IMR-90 (cell line): ENCODE results near the gene BRIP1. TPM values are rescaled to one million over a fixed set of nuclear protein-coding genes. Genes with fewer than 3 reads are reported as not detected.

Source experiments
- ATAC-seq: fragments of 200-7000 bp; cut with Tn5 transposase; 2 replicates; pipeline ENCODE4 v1.9.1; 2020; ENCODE audit warnings: low read depth, mild to moderate bottlenecking, moderate library complexity
- BruUV-seq: library from RNA; stranded (reverse); fragments of 400-500 nt; replicated peaks from 2 replicates; lab custom pipeline; 2021; lab: Mats Ljungman, UMichigan
- CTCF ChIA-PET: fragments of 300-600 bp; formaldehyde crosslinking; extraction: SDS; loops from one replicate; lab custom pipeline; 2021; ENCODE audit warnings: antibody characterized with exemption; lab: Yijun Ruan, JAX
- POLR2A ChIA-PET: fragments of 300-600 bp; sonication (Branson Sonifier 250); formaldehyde crosslinking; loops from one replicate; lab custom pipeline; 2022; ENCODE audit warnings: antibody characterized with exemption; ENCODE audit not compliant: unreplicated experiment; lab: Charles Lee
- DNase-seq: peaks from one replicate; pipeline ENCODE4 v3.0.0; 2013
- H2AFZ ChIP-seq: replicated peaks from 2 replicates; pipeline ENCODE3; 2013; ENCODE audit warnings: low read length, mild to moderate bottlenecking; ENCODE audit not compliant: poor library complexity
- H2AK5ac ChIP-seq: 2 replicates; pipeline ENCODE4 v1.6.1; 2013; ENCODE audit warnings: low read depth, low read length, inconsistent platforms
- H2AK9ac ChIP-seq: replicated peaks from 2 replicates; pipeline ENCODE3; 2013; ENCODE audit warnings: mild to moderate bottlenecking, low read depth, low read length, moderate library complexity; ENCODE audit not compliant: poor library complexity
- H2BK120ac ChIP-seq: 2 replicates; pipeline ENCODE4 v1.6.1; 2013; ENCODE audit warnings: low read depth, low read length, inconsistent platforms
- H2BK15ac ChIP-seq: 3 replicates; pipeline ENCODE4 v1.6.1; 2013; ENCODE audit warnings: low read depth, low read length, inconsistent platforms
- H2BK20ac ChIP-seq: 2 replicates; pipeline ENCODE4 v1.6.1; 2013; ENCODE audit warnings: low read depth, mild to moderate bottlenecking, inconsistent platforms, low read length, moderate library complexity
- H2BK5ac ChIP-seq: 2 replicates; pipeline ENCODE4 v1.6.1; 2013; ENCODE audit warnings: mild to moderate bottlenecking, low read depth, low read length, inconsistent platforms; ENCODE audit not compliant: poor library complexity, severe bottlenecking
- H3K14ac ChIP-seq: replicated peaks from 2 replicates; pipeline ENCODE4 v1.6.1; 2013; ENCODE audit warnings: low read depth, low read length, inconsistent platforms
- H3K18ac ChIP-seq: 2 replicates; pipeline ENCODE4 v1.6.1; 2013; ENCODE audit warnings: low read depth, low read length, control low read depth
- H3K23ac ChIP-seq: 2 replicates; pipeline ENCODE4 v1.6.1; 2013; ENCODE audit warnings: low read depth, low read length, inconsistent platforms
- H3K27ac ChIP-seq: 2 replicates; pipeline ENCODE4 v1.5.1; 2013; ENCODE audit warnings: mild to moderate bottlenecking, control low read depth, low read length; ENCODE audit not compliant: insufficient read depth
- H3K27me3 ChIP-seq: 2 replicates; pipeline ENCODE4 v1.6.1; 2013; ENCODE audit warnings: low read length; ENCODE audit not compliant: control insufficient read depth, insufficient read depth
- H3K36me3 ChIP-seq: 2 replicates; pipeline ENCODE4 v1.6.1; 2013; ENCODE audit warnings: low read length, mixed read lengths; ENCODE audit not compliant: control insufficient read depth, insufficient read depth
- H3K4ac ChIP-seq: 2 replicates; pipeline ENCODE4 v1.6.1; 2013; ENCODE audit warnings: low read depth, low read length, inconsistent platforms
- H3K4me1 ChIP-seq: 2 replicates; pipeline ENCODE4 v1.6.1; 2013; ENCODE audit warnings: low read length, mixed read lengths; ENCODE audit not compliant: control insufficient read depth, insufficient read depth
- H3K4me2 ChIP-seq: 2 replicates; pipeline ENCODE4 v1.6.1; 2013; ENCODE audit warnings: low read depth, mild to moderate bottlenecking, control low read depth, low read length, moderate library complexity
- H3K4me3 ChIP-seq: 2 replicates; pipeline ENCODE4 v1.5.1; 2013; ENCODE audit warnings: low read depth, mild to moderate bottlenecking, control low read depth, low read length, moderate library complexity; ENCODE audit not compliant: insufficient read depth
- H3K56ac ChIP-seq: 2 replicates; pipeline ENCODE4 v1.6.1; 2013; ENCODE audit warnings: low read length, inconsistent platforms; ENCODE audit not compliant: insufficient read depth; ENCODE audit errors: extremely low read depth
- H3K79me1 ChIP-seq, 2 experiments: 2 replicates each; pipeline ENCODE4 v1.6.1; 2013; ENCODE audit warnings: low read length in 2 of 2, inconsistent platforms in 1 of 2, low read depth in 1 of 2
- H3K9ac ChIP-seq: 2 replicates; pipeline ENCODE4 v1.6.1; 2013; ENCODE audit warnings: low read depth, low read length, control low read depth
- H3K9me1 ChIP-seq: 2 replicates; pipeline ENCODE4 v1.6.1; 2013; ENCODE audit warnings: low read length, inconsistent platforms; ENCODE audit not compliant: insufficient read depth
- H3K9me3 ChIP-seq: 2 replicates; pipeline ENCODE4 v1.6.1; 2013; ENCODE audit warnings: low read length; ENCODE audit not compliant: control insufficient read depth, insufficient read depth
- H4K20me1 ChIP-seq: 2 replicates; pipeline ENCODE4 v1.6.1; 2013; ENCODE audit warnings: low read length, inconsistent platforms; ENCODE audit not compliant: insufficient read depth
- H4K5ac ChIP-seq: 2 replicates; pipeline ENCODE4 v1.6.1; 2013; ENCODE audit warnings: mild to moderate bottlenecking, low read depth, low read length, control low read depth
- H4K8ac ChIP-seq, 2 experiments: 2 replicates each; pipeline ENCODE4 v1.6.1; 2013; ENCODE audit warnings: low read depth in 2 of 2, low read length in 2 of 2, control low read depth in 1 of 2, inconsistent platforms in 1 of 2
- H4K91ac ChIP-seq: 2 replicates; pipeline ENCODE4 v1.6.1; 2013; ENCODE audit warnings: low read depth, low read length, inconsistent platforms; ENCODE audit not compliant: insufficient read depth
- BHLHE40 ChIP-seq: fragments of 150-350 bp; IDR thresholded peaks from 2 replicates; pipeline ENCODE4 v1.6.1; 2016; ENCODE audit warnings: mild to moderate bottlenecking, low read depth, low read length
- CEBPB ChIP-seq: IDR thresholded peaks from 2 replicates; pipeline ENCODE4 v1.6.1; 2012; ENCODE audit warnings: low read depth, low read length, improper control_type of control experiment
- CTCF ChIP-seq: conservative IDR thresholded peaks from 2 replicates; pipeline ENCODE4 v1.5.1; 2012; ENCODE audit warnings: mild to moderate bottlenecking, low read depth, low read length, improper control_type of control experiment
- FOS ChIP-seq: fragments of 150-350 bp; IDR thresholded peaks from 2 replicates; pipeline ENCODE4 v1.6.1; 2016; ENCODE audit warnings: low read depth, low read length
- MAFK ChIP-seq: IDR thresholded peaks from 2 replicates; pipeline ENCODE4 v1.6.1; 2012; ENCODE audit warnings: low read depth, low read length, improper control_type of control experiment
- MAZ ChIP-seq: IDR thresholded peaks from 2 replicates; pipeline ENCODE4 v1.6.1; 2012; ENCODE audit warnings: low read depth, mild to moderate bottlenecking, low read length, improper control_type of control experiment, moderate library complexity, borderline replicate concordance
- MXI1 ChIP-seq: IDR thresholded peaks from 2 replicates; pipeline ENCODE4 v1.6.1; 2012; ENCODE audit warnings: low read depth, mild to moderate bottlenecking, low read length, moderate library complexity, borderline replicate concordance
- NFE2L2 ChIP-seq: fragments of 150-350 bp; IDR thresholded peaks from 2 replicates; pipeline ENCODE4 v1.6.1; 2016; ENCODE audit warnings: low read depth, mild to moderate bottlenecking, low read length
- POLR2A ChIP-seq: IDR thresholded peaks from 2 replicates; pipeline ENCODE4 v1.6.1; 2012; ENCODE audit warnings: mild to moderate bottlenecking, low read depth, low read length
- RAD21 ChIP-seq: IDR thresholded peaks from 2 replicates; pipeline ENCODE4 v1.6.1; 2012; ENCODE audit warnings: low read length, improper control_type of control experiment
- RFX5 ChIP-seq: IDR thresholded peaks from 2 replicates; pipeline ENCODE4 v1.8.0; 2012; ENCODE audit warnings: low read depth, mild to moderate bottlenecking, low read length, moderate library complexity
- SMC3 ChIP-seq: fragments of 150-350 bp; IDR thresholded peaks from 2 replicates; pipeline ENCODE4 v1.6.1; 2016; ENCODE audit warnings: low read depth, mild to moderate bottlenecking, antibody characterized with exemption, low read length, moderate library complexity
- WGBS, 2 experiments: methylation state at CpG; one replicate each; pipeline versions ENCODE4 v1.1.5 to v1.1.7; 2013; ENCODE audit warnings: missing lambda C conversion rate in 2 of 2; ENCODE audit not compliant: insufficient read length in 1 of 2; ENCODE audit errors: extremely low coverage in 2 of 2; 5-methylcytosine and 5-hydroxymethylcytosine counted together
- dilution Hi-C: fragments of 300-500 bp; cut with HindIII; formaldehyde crosslinking; loops from one replicate; pipeline ENCODE4 v1.14.3; 2018; ENCODE audit warnings: low sequenced_read_pairs; ENCODE audit not compliant: unreplicated experiment
- in situ Hi-C: fragments of 300-500 bp; cut with MboI; formaldehyde crosslinking; loops from 3 replicates; pipeline ENCODE4 v1.14.3; 2019; ENCODE audit warnings: low sequenced_read_pairs, inconsistent platforms, mixed read lengths
- intact Hi-C: fragments of 100-400 bp; cut with micrococcal nuclease; formaldehyde crosslinking; loops from 2 replicates; pipeline ENCODE4 v1.10.0; 2022
- polyA plus RNA-seq, 3 experiments: library from polyadenylated mRNA; depleted of rRNA; stranded (reverse); fragments of >200 nt; gene quantifications; 2 replicates each; pipeline ENCODE4 v1.2.3, GENCODE V29; 2012; ENCODE audit warnings: low replicate concordance in 1 of 3
- total RNA-seq: library from RNA; depleted of rRNA; stranded (reverse); fragments of >200 nt; gene quantifications from 2 replicates; pipeline ENCODE4 v1.2.3, GENCODE V29; 2012
- TF ChIP-seq, protein P1 (sequence below): fragments of 150-350 bp; IDR thresholded peaks from 2 replicates; pipeline ENCODE4 v1.6.1; 2016; ENCODE audit warnings: low read depth, mild to moderate bottlenecking, low read length, moderate library complexity, borderline replicate concordance

Gene BRIP1
- total and polyA plus RNA-seq, 2 of the 4 experiments (the other 2 are of a cell fraction), result 6.1 to 19.7 TPM

DNA sequence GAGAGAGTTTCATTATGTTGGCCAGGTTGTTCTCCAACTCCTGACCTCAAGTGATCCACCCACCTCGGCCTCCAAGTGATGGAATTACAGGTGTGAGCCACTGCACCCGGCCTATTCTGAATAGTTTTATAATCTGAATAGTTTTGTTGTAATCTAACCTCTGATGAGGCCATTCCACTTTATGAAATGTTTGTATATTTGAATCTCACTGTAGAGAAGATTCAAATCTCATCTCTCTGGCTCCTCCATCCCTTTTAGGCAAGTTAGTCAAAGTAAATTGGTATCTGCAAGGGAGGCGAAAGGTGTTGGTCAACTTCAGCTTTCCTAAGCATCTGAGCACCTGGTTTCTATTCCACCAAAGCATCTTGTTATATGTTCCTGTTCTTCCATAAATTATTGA is 131.2 kb downstream of the BRIP1 start:
- Histone ChIP-seq H3K14ac (no peak overlapping the region), H3K9ac (no peak overlapping the region), H4K91ac (no peak overlapping the region), H3K79me1 (no peaks in the 10 kb centered on the region; a peak in 1 of 4 replicates), H3K9me3 (no peaks in the 10 kb centered on the region), H3K4me3 (no peak overlapping the region), H2AK5ac (no peak overlapping the region), H3K4me2 (no peak overlapping the region), H3K56ac (no peak overlapping the region), H3K27ac (no peak overlapping the region), H3K23ac (no peak overlapping the region), H2BK15ac (no peak overlapping the region), H4K8ac (no peak overlapping the region), H4K20me1 (no peaks in the 10 kb centered on the region), H3K9me1 (no peaks in the 10 kb centered on the region), H2BK5ac (no peak overlapping the region), H3K27me3 (no peaks in the 10 kb centered on the region), H3K4ac (no peak overlapping the region), H2BK20ac (no peak overlapping the region), H3K36me3 (no peaks in the 10 kb centered on the region), H3K18ac (no peak overlapping the region), H2AFZ (no peak overlapping the region), H2AK9ac (no peak overlapping the region), H3K4me1 (no peaks in the 10 kb centered on the region), H2BK120ac (no peak overlapping the region), H4K5ac (no peak overlapping the region)
- in situ Hi-C loops (no loop called here), intact Hi-C loops (no loop called here), dilution Hi-C loops (no loop called here)
- CTCF ChIA-PET, result interaction anchor here (0.7 kb wide), 1 partner anchor 65 kb away, joined by 3 read pairs; no protein-coding TSS in a partner anchor
- ATAC-seq, result no peak
- TF ChIP-seq NFE2L2, result no peak
- no peak for TF ChIP-seq BHLHE40
- TF ChIP-seq MAFK, result no peak
- no peak for TF ChIP-seq RAD21
- no peak for TF ChIP-seq POLR2A
- no peak for TF ChIP-seq FOS
- TF ChIP-seq CTCF, result no peak
- no peak for TF ChIP-seq CEBPB
- TF ChIP-seq, protein P1, sequence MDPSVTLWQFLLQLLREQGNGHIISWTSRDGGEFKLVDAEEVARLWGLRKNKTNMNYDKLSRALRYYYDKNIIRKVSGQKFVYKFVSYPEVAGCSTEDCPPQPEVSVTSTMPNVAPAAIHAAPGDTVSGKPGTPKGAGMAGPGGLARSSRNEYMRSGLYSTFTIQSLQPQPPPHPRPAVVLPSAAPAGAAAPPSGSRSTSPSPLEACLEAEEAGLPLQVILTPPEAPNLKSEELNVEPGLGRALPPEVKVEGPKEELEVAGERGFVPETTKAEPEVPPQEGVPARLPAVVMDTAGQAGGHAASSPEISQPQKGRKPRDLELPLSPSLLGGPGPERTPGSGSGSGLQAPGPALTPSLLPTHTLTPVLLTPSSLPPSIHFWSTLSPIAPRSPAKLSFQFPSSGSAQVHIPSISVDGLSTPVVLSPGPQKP, result no peak
- no peak for TF ChIP-seq SMC3
- no peak for TF ChIP-seq MXI1
- TF ChIP-seq MAZ, result no peak
- no peak for TF ChIP-seq RFX5
- no peak for DNase-seq
- POLR2A ChIA-PET, result no interaction called here
- no TSS peak for BruUV-seq
- no CpG with 5 or more reads among the region's 3 CpGs for WGBS, 2 experiments
